Retinal pigment epithelial cell (primary cell): Measurements from ENCODE around the gene GSKIP.

Source experiments
- DNase-seq: peaks from one replicate; pipeline ENCODE4 v3.0.0-alpha.2; 2010; ENCODE audit warnings: low read depth
- H3K4me3 ChIP-seq: 2 replicates; pipeline ENCODE4 v1.5.1; 2011; ENCODE audit warnings: mild to moderate bottlenecking, low read length, control low read depth, moderate library complexity
- CTCF ChIP-seq: conservative IDR thresholded peaks from 2 replicates; pipeline ENCODE4 v1.5.1; 2011; ENCODE audit warnings: low read depth, low read length, control low read depth, inconsistent platforms

The GSKIP gene

GRCh38 chr14:96413526-96413925 lies 50.2 kb downstream of the GSKIP start:
- no peak for DNase-seq
- H3K4me3 ChIP-seq: no peak overlapping the region
- no peak for TF ChIP-seq CTCF

- no peak for DNase-seq
- no peak for TF ChIP-seq CTCF
- H3K4me3 ChIP-seq: no peak overlapping the region
Measured at GRCh38 chr14:96415559-96415958, 52.2 kb downstream of the GSKIP start.

- TF ChIP-seq CTCF: no peak
- DNase-seq: no peak
- H3K4me3 ChIP-seq: no peak overlapping the region
Measured at GRCh38 chr14:96416292-96416691, 53.0 kb downstream of the GSKIP start.

GRCh38 chr14:96417254-96417653 lies 53.9 kb downstream of the GSKIP start:
- no peak overlapping the region for H3K4me3 ChIP-seq
- TF ChIP-seq CTCF: no peak
- no peak for DNase-seq

GRCh38 chr14:96418075-96418474 lies 54.7 kb downstream of the GSKIP start:
- no peak overlapping the region for H3K4me3 ChIP-seq
- TF ChIP-seq CTCF: no peak
- DNase-seq: no peak

GRCh38 chr14:96421236-96421635 lies 57.9 kb downstream of the GSKIP start:
- no peak for TF ChIP-seq CTCF
- H3K4me3 ChIP-seq: no peak overlapping the region
- no peak for DNase-seq

- DNase-seq: no peak
- no peak overlapping the region for H3K4me3 ChIP-seq
- TF ChIP-seq CTCF: no peak
Measured at GRCh38 chr14:96422992-96423391, 59.7 kb downstream of the GSKIP start.
